Measurements from ENCODE around the gene CNTN2. TPM values are rescaled to one million over a fixed set of nuclear protein-coding genes. Genes with fewer than 3 reads are reported as not detected.

Gene CNTN2
- total RNA-seq, 4 donors from 2014 or later = 1.4 to 6.7 (median 1.8) TPM

GRCh38 chr1:205069371-205070125 lies 26.5 kb downstream of the CNTN2 start:
- H3K36me3 ChIP-seq = no peaks in the 10 kb centered on the region
- intact Hi-C loops (cut with DNase I; ENCODE audit: low total_unique reads) = no loop called here
- in situ Hi-C loops (cut with MboI; ENCODE audit: low pct_ligation_motif_present in 1 of 4, low pct_unique_long_range_greater_than_20kb in 1 of 4, low sequenced_read_pairs in 3 of 4) = no loop called here
- no peak for DNase-seq
- WGBS, 2 donors (ENCODE audit: low coverage in 1 of 2) = 89% methylated on average over 42 of the region's 42 CpGs; no CpG with 5 or more reads in 1 of the 2 donors
- no peaks in the 10 kb centered on the region for H3K4me1 ChIP-seq
- no peaks in the 10 kb centered on the region for H3K9me3 ChIP-seq
- no peaks in the 10 kb centered on the region for H3K27me3 ChIP-seq
- H3K4me3 ChIP-seq = no peak overlapping the region
- no peak for TF ChIP-seq CTCF (IDR thresholded peaks at IDR 0.05)
- no peak for TF ChIP-seq EP300 (IDR thresholded peaks at IDR 0.05; ENCODE audit: low read depth)
- no peak for TF ChIP-seq POLR2A (IDR thresholded peaks at IDR 0.05)
- TF ChIP-seq POLR2AphosphoS5 (IDR thresholded peaks at IDR 0.05) = no peak
- no peak overlapping the region for H3K27ac ChIP-seq

DNA sequence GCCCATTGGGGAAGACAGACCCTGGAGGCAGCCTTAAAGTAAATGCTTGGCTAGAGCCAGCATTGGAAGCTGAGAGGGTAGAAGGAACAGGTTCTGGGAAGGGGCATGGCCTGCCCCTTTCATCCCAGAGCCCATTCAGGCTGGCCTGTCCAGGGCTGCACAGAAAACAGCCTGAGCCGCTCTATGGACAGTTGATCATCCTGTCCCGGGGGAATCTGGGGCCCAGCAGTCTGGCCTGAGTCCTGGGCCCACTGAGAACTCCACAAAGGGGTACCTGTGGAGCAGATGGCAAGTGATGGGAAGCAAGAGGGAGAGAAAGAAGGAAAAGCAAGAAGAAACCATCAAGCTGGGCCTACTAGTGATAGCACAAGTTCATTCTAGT lies 28.0 kb downstream of the CNTN2 start:
- Histone ChIP-seq H3K4me1 (no peaks in the 10 kb centered on the region), H3K27ac (no peak overlapping the region), H3K27me3 (no peaks in the 10 kb centered on the region), H3K36me3 (no peaks in the 10 kb centered on the region), H3K9me3 (no peaks in the 10 kb centered on the region), H3K4me3 (no peak overlapping the region)
- in situ Hi-C loops (cut with MboI; ENCODE audit: low pct_ligation_motif_present in 1 of 4, low pct_unique_long_range_greater_than_20kb in 1 of 4, low sequenced_read_pairs in 3 of 4) (no loop called here), intact Hi-C loops (cut with DNase I; ENCODE audit: low total_unique reads) (no loop called here)
- DNase-seq = no peak
- no peak for TF ChIP-seq POLR2AphosphoS5 (IDR thresholded peaks at IDR 0.05)
- no peak for TF ChIP-seq POLR2A (IDR thresholded peaks at IDR 0.05)
- no peak for TF ChIP-seq EP300 (IDR thresholded peaks at IDR 0.05; ENCODE audit: low read depth)
- no peak for TF ChIP-seq CTCF (IDR thresholded peaks at IDR 0.05)
- WGBS, 2 donors (ENCODE audit: low coverage in 1 of 2) = 87% methylated on average over 2 of the region's 2 CpGs; no CpG with 5 or more reads in 1 of the 2 donors

DNA sequence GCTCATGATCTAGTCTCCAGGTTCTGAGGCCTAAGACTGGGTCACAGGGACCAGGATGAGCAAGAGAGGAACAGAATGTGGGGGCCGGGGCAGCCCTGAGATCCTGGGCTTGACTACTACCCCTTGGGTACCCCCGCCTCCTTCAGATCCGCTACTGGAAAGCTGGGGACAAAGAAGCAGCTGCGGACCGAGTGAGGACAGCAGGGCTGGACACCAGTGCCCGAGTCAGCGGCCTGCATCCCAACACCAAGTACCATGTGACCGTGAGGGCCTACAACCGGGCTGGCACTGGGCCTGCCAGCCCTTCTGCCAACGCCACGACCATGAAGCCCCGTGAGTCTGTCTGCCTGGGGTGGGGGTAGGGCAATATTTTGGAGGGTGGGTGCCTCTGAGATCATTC lies 28.8 kb downstream of the CNTN2 start:
- TF ChIP-seq POLR2A (IDR thresholded peaks at IDR 0.05) (no peak), EP300 (IDR thresholded peaks at IDR 0.05; ENCODE audit: low read depth) (no peak), POLR2AphosphoS5 (IDR thresholded peaks at IDR 0.05) (no peak), CTCF (IDR thresholded peaks at IDR 0.05) (no peak)
- WGBS, 2 donors (ENCODE audit: low coverage in 1 of 2) = 92% methylated on average over 12 of the region's 12 CpGs; no CpG with 5 or more reads in 1 of the 2 donors
- Histone ChIP-seq H3K4me3 (no peak overlapping the region), H3K36me3 (no peaks in the 10 kb centered on the region), H3K4me1 (no peaks in the 10 kb centered on the region), H3K27me3 (no peaks in the 10 kb centered on the region), H3K9me3 (no peaks in the 10 kb centered on the region), H3K27ac (no peak overlapping the region)
- intact Hi-C loops (cut with DNase I; ENCODE audit: low total_unique reads) (no loop called here), in situ Hi-C loops (cut with MboI; ENCODE audit: low pct_ligation_motif_present in 1 of 4, low pct_unique_long_range_greater_than_20kb in 1 of 4, low sequenced_read_pairs in 3 of 4) (no loop called here)
- DNase-seq = no peak

DNA sequence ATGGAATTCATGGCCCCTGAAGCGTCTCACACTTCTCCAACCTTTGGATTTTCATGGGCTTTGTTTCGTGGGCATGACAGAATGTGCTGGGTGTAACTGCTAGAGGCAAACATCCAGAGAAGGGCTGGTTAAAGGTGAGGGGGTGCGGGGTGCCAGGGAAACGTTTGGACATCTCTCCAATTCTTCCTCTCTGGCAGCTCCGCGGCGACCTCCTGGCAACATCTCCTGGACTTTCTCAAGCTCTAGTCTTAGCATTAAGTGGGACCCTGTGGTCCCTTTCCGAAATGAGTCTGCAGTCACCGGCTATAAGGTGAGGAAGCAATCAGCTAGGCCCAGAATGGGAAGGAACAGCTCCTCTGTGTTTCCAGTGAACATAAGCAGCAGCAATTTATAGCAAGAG lies 29.3 kb downstream of the CNTN2 start:
- intact Hi-C loops (cut with DNase I; ENCODE audit: low total_unique reads) = no loop called here
- in situ Hi-C loops (cut with MboI; ENCODE audit: low pct_ligation_motif_present in 1 of 4, low pct_unique_long_range_greater_than_20kb in 1 of 4, low sequenced_read_pairs in 3 of 4) = no loop called here
- 60 to 86% methylated on average over 2 to 9 of the region's 9 CpGs for WGBS, 2 donors (ENCODE audit: low coverage in 1 of 2)
- H3K36me3 ChIP-seq = no peaks in the 10 kb centered on the region
- no peak overlapping the region for H3K4me3 ChIP-seq
- DNase-seq = no peak
- H3K9me3 ChIP-seq = no peaks in the 10 kb centered on the region
- no peaks in the 10 kb centered on the region for H3K27me3 ChIP-seq
- H3K4me1 ChIP-seq = no peaks in the 10 kb centered on the region
- TF ChIP-seq POLR2A (IDR thresholded peaks at IDR 0.05) (no peak), CTCF (IDR thresholded peaks at IDR 0.05) (no peak), POLR2AphosphoS5 (IDR thresholded peaks at IDR 0.05) (no peak), EP300 (IDR thresholded peaks at IDR 0.05; ENCODE audit: low read depth) (no peak)
- no peak overlapping the region for H3K27ac ChIP-seq
